ENCODE data around the gene RGS14.
A peak's percentile ranks its signal among the peaks of the same experiment; 100 is the strongest.
"Not testable (repeated sequence)": the region's sequence is repeated elsewhere in the genome, so short reads cannot be mapped to it uniquely, and the experiment has no call there.

RGS14 gene

GRCh38 chr5:177366528-177367322 is 9.0 kb downstream of the RGS14 start:
- ATAC-seq (no peak), DNase-seq (no peak)

GRCh38 chr5:177367323-177367848 is 9.7 kb downstream of the RGS14 start:
- no peak for ATAC-seq
- DNase-seq, result no peak

GRCh38 chr5:177367981-177368868 is 10.5 kb downstream of the RGS14 start:
- no peak for ATAC-seq
- no peak for DNase-seq

GRCh38 chr5:177368869-177369644 is 11.3 kb downstream of the RGS14 start:
- DNase-seq (peak; percentile 50), ATAC-seq (no peak)

- ATAC-seq (no peak), DNase-seq (no peak)
These were observed 12.1 kb downstream of the RGS14 start for GRCh38 chr5:177369645-177370440.

- DNase-seq, result peak; percentile 50
- ATAC-seq, result peak; percentile 53
These were observed 12.9 kb downstream of the RGS14 start for GRCh38 chr5:177370488-177371119.

- DNase-seq (no peak), ATAC-seq (no peak)
These were observed 13.7 kb downstream of the RGS14 start for GRCh38 chr5:177371120-177372033.

- DNase-seq, result no peak
- ATAC-seq, result no peak
These were observed 14.5 kb downstream of the RGS14 start for GRCh38 chr5:177372034-177372896.

- ATAC-seq (no peak), DNase-seq (no peak)
These were observed 15.2 kb downstream of the RGS14 start for GRCh38 chr5:177372910-177373309.

GRCh38 chr5:177373806-177374205 is 16.1 kb downstream of the RGS14 start:
- DNase-seq (no peak), ATAC-seq (no peak)

- ATAC-seq, result no peak
- no peak for DNase-seq
These were observed 16.5 kb downstream of the RGS14 start for GRCh38 chr5:177374211-177374610.

GRCh38 chr5:177375516-177375915 is 17.8 kb downstream of the RGS14 start:
- DNase-seq, ATAC-seq: not testable (repeated sequence)

- DNase-seq, result no peak
- ATAC-seq, result no peak
These were observed 18.4 kb downstream of the RGS14 start for GRCh38 chr5:177376107-177376506.

- no peak for ATAC-seq
- DNase-seq, result no peak
These were observed 20.4 kb downstream of the RGS14 start for GRCh38 chr5:177377851-177378776.

- ATAC-seq (peak; percentile 85), DNase-seq (no peak)
These were observed 21.5 kb downstream of the RGS14 start for GRCh38 chr5:177378884-177379883.

GRCh38 chr5:177380805-177381126 is 23.0 kb downstream of the RGS14 start:
- no peak for DNase-seq

More at GRCh38 chr5:177380805-177381126, 23.0 kb downstream of the RGS14 start:
- no peak for ATAC-seq
